Right ventricle myocardium inferior (tissue), 1 donor: ENCODE measurements around the gene LUZP2. TPM values are rescaled to one million over a fixed set of nuclear protein-coding genes. Genes with fewer than 3 reads are reported as not detected.
"Not testable (repeated sequence)": the region's sequence is repeated elsewhere in the genome, so short reads cannot be mapped to it uniquely, and the experiment has no call there.

Experiments used
- ATAC-seq: fragments of 200-7000 bp; cut with Tn5 transposase; one replicate; pipeline ENCODE4 v1.9.1; 2020; ENCODE audit warnings: mild to moderate bottlenecking, moderate library complexity
- DNase-seq: peaks from one replicate; pipeline ENCODE4 v3.0.0; 2021; ENCODE audit errors: missing footprints
- intact Hi-C: fragments of 100-400 bp; cut with DNase I; formaldehyde crosslinking; loops from one replicate; pipeline ENCODE4 v1.11.0; 2022
- total RNA-seq: library from RNA; stranded (reverse); fragmentation: NEBNext Ultra II Directional; extraction: Animal tissue kit (Norgen Biotek cat#: 25700); gene quantifications from one replicate; pipeline ENCODE4 v1.2.1, GENCODE V29; 2021
- donor health status: DM: no; HTN: yes; CAD: no; lungs with severe emphysema.

The LUZP2 gene
- total RNA-seq, 1 donor from 2014 or later, result not detected

GRCh38 chr11:24859801-24860300, 363.0 kb downstream of the LUZP2 start:
- ATAC-seq, result no peak
- intact Hi-C loops, result no loop called here
- no peak for DNase-seq

GRCh38 chr11:24861440-24861839, 364.6 kb downstream of the LUZP2 start:
- DNase-seq (no peak), ATAC-seq (no peak)
- intact Hi-C loops, result no loop called here

GRCh38 chr11:24866743-24867142, 369.9 kb downstream of the LUZP2 start:
- intact Hi-C loops, result no loop called here
- no peak for ATAC-seq
- no peak for DNase-seq

- DNase-seq, result no peak
- ATAC-seq, result no peak
- intact Hi-C loops, result no loop called here
Measured at GRCh38 chr11:24870048-24870447, 373.2 kb downstream of the LUZP2 start.

- DNase-seq (no peak), ATAC-seq (no peak)
- intact Hi-C loops, result no loop called here
Measured at GRCh38 chr11:24872186-24872585, 375.3 kb downstream of the LUZP2 start.

- no peak for DNase-seq
- intact Hi-C loops, result no loop called here
- no peak for ATAC-seq
Measured at GRCh38 chr11:24872651-24873311, 375.9 kb downstream of the LUZP2 start.

GRCh38 chr11:24880962-24881361, 384.1 kb downstream of the LUZP2 start:
- intact Hi-C loops, result no loop called here
- no peak for ATAC-seq
- DNase-seq, result no peak

GRCh38 chr11:24885580-24886173, 388.8 kb downstream of the LUZP2 start:
- intact Hi-C loops, result no loop called here
- ATAC-seq, result no peak
- DNase-seq, result no peak

- DNase-seq, result no peak
- no peak for ATAC-seq
- intact Hi-C loops, result no loop called here
Measured at GRCh38 chr11:24886880-24887619, 390.2 kb downstream of the LUZP2 start.

- DNase-seq, result no peak
- intact Hi-C loops, result no loop called here
- ATAC-seq, result no peak
Measured at GRCh38 chr11:24890426-24890825, 393.6 kb downstream of the LUZP2 start.

GRCh38 chr11:24891845-24892492, 395.1 kb downstream of the LUZP2 start:
- peak; percentile 72 for ATAC-seq
- intact Hi-C loops, DNase-seq: not testable (repeated sequence)

- peak; percentile 51 for DNase-seq
- intact Hi-C loops, result no loop called here
Measured at GRCh38 chr11:24896118-24896835, 399.4 kb downstream of the LUZP2 start.

GRCh38 chr11:24900514-24900913, 403.7 kb downstream of the LUZP2 start:
- intact Hi-C loops, result no loop called here
- no peak for ATAC-seq
- no peak for DNase-seq

More at GRCh38 chr11:24896118-24896835, 399.4 kb downstream of the LUZP2 start:
- no peak for ATAC-seq

GRCh38 chr11:24900960-24901549, 404.2 kb downstream of the LUZP2 start:
- ATAC-seq, result no peak
- no peak for DNase-seq
- intact Hi-C loops, result no loop called here

- DNase-seq (no peak), ATAC-seq (no peak)
- intact Hi-C loops, result no loop called here
Measured at GRCh38 chr11:24903555-24903954, 406.7 kb downstream of the LUZP2 start.

- intact Hi-C loops, result no loop called here
- ATAC-seq (no peak), DNase-seq (no peak)
Measured at GRCh38 chr11:24925091-24925490, 428.2 kb downstream of the LUZP2 start.

- intact Hi-C loops, result no loop called here
- DNase-seq (no peak), ATAC-seq (no peak)
Measured at GRCh38 chr11:24932110-24933000, 435.5 kb downstream of the LUZP2 start.
